Measurements from ENCODE around the gene GDE1. TPM values are rescaled to one million over a fixed set of nuclear protein-coding genes. Genes with fewer than 3 reads are reported as not detected.

Gene GDE1
- total and polyA plus RNA-seq, 5 experiments from 2014 or later = 20.9 to 27.4 (median 25.4) TPM

DNA sequence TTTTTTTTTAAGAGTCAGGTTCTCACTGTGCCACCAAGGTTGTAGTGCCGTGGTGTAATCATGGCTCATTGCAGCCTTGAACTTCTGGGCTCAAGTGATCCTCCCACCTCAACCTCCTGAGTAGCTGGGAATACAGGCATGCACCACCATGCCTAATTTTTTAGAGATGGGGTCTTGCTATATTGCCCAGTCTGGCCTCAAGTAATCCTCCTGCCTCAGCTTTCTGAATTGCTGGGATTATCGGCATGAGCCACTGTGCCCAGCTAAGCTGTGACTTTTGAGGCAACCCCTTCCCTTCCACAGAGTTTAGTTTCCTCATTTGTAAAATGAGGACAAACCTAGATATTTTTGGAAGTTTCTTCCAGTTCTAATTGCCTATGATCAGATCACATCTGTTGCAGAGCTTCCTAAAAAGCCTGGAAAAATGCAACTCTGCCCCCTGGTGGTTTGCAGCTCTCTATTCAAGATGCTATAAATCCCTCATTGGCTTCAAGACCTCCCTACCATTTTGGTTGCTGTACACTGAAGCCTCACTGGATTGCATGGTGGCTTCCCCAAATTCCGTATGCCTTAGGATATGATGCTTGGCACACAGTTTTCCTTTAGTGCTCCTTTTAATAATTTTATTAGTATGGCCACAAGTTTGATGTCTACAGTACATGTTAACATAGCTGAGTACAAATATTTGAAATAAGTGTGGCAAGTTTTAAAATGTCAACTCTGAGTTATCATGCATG lies 19.3 kb downstream of the GDE1 start:
- DNase-seq = peak; percentile 18 to 74 (median 48)
- POLR2A ChIA-PET = no interaction called here
- ATAC-seq = peak; percentile 60 to 65
- no peaks in the 10 kb centered on the region for H3K9me3 Mint-ChIP-seq
- H3K4me3 Mint-ChIP-seq = no peak overlapping the region
- H3K27ac Mint-ChIP-seq = peak overlapping the region in 1 of 10 donors; percentile 67
- no peaks in the 10 kb centered on the region for H3K4me1 Mint-ChIP-seq
- H3K27me3 Mint-ChIP-seq = no peaks in the 10 kb centered on the region
- peaks cover 6 to 84% (median 34%) of the 10 kb centered on the region in 3 donors for H3K36me3 Mint-ChIP-seq

DNA sequence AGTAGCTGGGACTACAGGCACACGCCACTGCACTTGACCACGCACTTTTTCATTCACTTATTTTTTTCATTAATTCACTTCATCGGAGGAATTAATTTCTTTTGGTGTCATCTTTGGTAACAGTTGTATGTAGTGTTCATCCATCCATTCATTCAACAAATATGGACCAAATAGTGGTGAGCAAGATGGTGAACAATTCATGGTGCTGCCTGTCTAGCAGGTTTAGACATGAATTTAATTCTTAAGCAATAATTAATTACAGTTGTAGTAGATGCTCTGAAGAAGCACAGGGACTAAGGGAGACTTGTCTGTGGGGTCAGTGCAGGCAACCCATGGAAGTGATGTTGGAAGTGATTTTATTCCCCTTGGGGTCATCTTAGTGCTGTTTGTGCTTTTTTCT lies 22.4 kb downstream of the GDE1 start:
- no peak overlapping the region for H3K27ac Mint-ChIP-seq
- no peak for ATAC-seq
- peaks cover 6 to 53% (median 23%) of the 10 kb centered on the region in 3 donors for H3K36me3 Mint-ChIP-seq
- H3K9me3 Mint-ChIP-seq = no peaks in the 10 kb centered on the region
- POLR2A ChIA-PET = no interaction called here
- DNase-seq = no peak
- H3K4me1 Mint-ChIP-seq = no peaks in the 10 kb centered on the region
- no peak overlapping the region for H3K4me3 Mint-ChIP-seq
- H3K27me3 Mint-ChIP-seq = no peaks in the 10 kb centered on the region

DNA sequence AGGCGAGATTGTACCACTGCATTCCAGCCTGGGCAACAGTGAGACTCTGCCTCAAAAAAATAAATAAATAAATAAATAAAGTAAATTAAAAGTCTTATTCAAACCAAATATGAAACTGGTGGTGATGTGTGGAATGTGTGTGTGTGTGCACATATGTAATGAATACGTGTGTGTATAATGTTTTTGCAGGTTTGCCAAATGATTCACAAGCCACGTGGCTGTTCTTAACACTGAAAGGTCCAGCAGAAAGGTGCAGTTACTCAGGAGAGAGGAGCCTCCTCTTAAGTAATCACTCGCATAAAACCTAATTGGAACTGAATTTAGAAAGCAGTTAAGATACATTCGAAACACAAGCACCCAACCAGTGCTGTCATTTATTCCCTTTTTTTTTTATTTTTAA lies 22.9 kb downstream of the GDE1 start:
- DNase-seq = no peak
- POLR2A ChIA-PET = no interaction called here
- H3K27ac Mint-ChIP-seq = no peak overlapping the region

DNA sequence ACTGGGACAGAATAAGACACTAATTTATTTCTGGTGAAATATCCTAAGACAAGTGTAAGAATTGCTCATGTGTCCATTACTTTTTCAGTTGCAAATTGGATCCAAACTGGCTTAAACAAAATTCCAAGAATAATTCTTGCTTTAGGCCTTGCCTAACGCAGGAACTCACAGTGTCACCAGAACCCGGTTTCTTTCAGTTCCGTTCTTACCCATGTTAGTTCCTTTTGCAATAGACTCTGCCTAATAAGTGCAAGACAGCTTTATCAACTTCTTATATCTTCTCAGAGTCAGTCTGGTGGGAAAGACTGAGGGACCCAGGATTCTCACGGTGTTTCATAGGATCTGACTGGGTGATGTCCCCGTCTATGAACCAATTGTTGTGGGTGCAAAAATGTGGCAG lies 24.7 kb downstream of the GDE1 start:
- ATAC-seq (no peak), DNase-seq (no peak)
- Mint-ChIP-seq H3K27ac (peak overlapping the region in 2 of 10 donors; percentile 21 to 58), H3K4me3 (no peak overlapping the region), H3K27me3 (no peaks in the 10 kb centered on the region), H3K9me3 (no peaks in the 10 kb centered on the region), H3K36me3 (peaks cover 6 to 34% (median 11%) of the 10 kb centered on the region in 3 donors), H3K4me1 (peaks cover 1 to 10% (median 9%) of the 10 kb centered on the region in 4 donors)
- POLR2A ChIA-PET = no interaction called here

More for the DNA sequence above, 22.9 kb downstream of the GDE1 start:
- peaks cover 1 to 3% (median 2%) of the 10 kb centered on the region in 4 donors for H3K4me1 Mint-ChIP-seq
- no peaks in the 10 kb centered on the region for H3K27me3 Mint-ChIP-seq
- H3K36me3 Mint-ChIP-seq = peaks cover 6 to 50% (median 22%) of the 10 kb centered on the region in 3 donors
- H3K9me3 Mint-ChIP-seq = no peaks in the 10 kb centered on the region
- H3K4me3 Mint-ChIP-seq = no peak overlapping the region
- no peak for ATAC-seq

DNA sequence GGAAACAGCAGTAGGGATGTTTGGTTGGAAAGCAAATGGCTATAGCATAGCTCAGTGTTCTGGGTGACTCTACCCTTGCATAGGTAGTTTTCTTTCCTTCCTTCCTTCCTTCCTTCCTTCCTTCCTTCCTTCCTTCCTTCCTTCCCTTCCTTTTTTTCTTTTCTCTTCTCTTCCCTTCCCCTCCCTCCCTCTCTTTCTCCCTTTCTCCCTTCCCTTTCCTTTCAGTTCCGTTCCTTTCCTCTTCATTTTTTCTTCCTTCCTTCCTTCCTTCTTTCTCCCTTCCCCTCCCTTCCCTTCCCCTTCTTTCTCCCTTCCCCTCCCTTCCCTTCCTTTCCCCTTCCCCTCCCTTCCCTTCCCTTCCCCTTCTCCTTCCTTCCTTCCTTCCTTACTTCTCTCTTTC lies 31.3 kb downstream of the GDE1 start:
- Mint-ChIP-seq H3K27me3 (no peaks in the 10 kb centered on the region), H3K9me3 (no peaks in the 10 kb centered on the region), H3K27ac (no peak overlapping the region), H3K4me1 (peaks cover 1 to 10% (median 9%) of the 10 kb centered on the region in 4 donors), H3K4me3 (no peak overlapping the region), H3K36me3 (peaks cover 0 to 4% (median 3%) of the 10 kb centered on the region in 3 donors)
- no peak for DNase-seq
- no peak for ATAC-seq
- POLR2A ChIA-PET = no interaction called here

DNA sequence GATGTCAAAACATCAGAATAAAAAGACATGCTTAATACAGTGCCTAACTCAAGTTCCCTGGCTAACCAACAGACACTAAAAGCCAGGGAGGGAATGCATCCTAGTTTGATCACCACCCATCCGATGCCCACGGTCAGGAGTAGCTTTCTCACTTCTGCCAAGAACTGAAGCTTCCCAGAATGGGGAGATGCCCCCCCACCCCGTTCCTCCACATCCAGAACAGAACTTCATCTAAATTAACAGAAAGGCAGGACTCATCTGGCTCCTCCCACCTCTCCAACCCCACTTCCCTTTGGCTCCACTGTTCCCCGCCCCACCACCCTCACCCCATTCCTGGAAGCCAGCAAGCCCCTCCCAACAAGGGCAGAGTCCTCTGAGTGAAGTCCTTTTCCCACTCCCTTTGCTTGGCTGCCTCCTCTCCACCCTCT lies 33.7 kb downstream of the GDE1 start:
- Mint-ChIP-seq H3K9me3 (no peaks in the 10 kb centered on the region), H3K27me3 (no peaks in the 10 kb centered on the region), H3K36me3 (peaks cover 0 to 3% (median 2%) of the 10 kb centered on the region in 3 donors), H3K27ac (no peak overlapping the region), H3K4me3 (no peak overlapping the region), H3K4me1 (no peaks in the 10 kb centered on the region)
- no peak for DNase-seq
- POLR2A ChIA-PET = no interaction called here
- no peak for ATAC-seq

DNA sequence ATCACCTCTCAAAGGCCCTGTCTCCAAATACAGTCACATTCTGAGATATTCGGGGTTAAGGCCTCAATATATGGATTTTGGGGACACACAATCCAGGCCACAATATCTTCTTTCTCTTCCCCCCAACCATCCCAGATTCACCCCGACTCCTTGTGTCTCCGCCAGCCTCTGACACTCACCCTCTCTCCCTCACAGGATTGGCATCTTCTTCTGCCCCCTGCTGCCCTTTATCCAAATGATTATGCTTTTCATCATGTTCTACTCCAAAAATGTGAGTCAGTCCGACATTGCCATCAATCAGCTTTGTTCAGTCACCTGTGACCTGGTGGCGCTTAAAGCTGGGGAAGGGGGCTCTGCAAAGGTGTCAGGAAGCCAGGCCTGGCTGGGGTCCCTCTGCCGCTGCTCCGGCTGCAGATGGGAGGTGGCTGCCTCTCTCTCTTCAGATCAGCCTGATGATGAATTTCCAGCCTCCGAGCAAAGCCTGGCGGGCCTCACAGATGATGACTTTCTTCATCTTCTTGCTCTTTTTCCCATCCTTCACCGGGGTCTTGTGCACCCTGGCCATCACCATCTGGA lies 35.1 kb downstream of the GDE1 start:
- Mint-ChIP-seq H3K27ac (no peak overlapping the region), H3K27me3 (no peaks in the 10 kb centered on the region), H3K4me3 (no peak overlapping the region), H3K4me1 (no peaks in the 10 kb centered on the region), H3K36me3 (peaks cover 0 to under 1% (median 0%) of the 10 kb centered on the region in 3 donors), H3K9me3 (peaks cover 0 to 2% (median 0%) of the 10 kb centered on the region in 9 donors)
- POLR2A ChIA-PET = no interaction called here
- ATAC-seq = no peak
- no peak for DNase-seq

DNA sequence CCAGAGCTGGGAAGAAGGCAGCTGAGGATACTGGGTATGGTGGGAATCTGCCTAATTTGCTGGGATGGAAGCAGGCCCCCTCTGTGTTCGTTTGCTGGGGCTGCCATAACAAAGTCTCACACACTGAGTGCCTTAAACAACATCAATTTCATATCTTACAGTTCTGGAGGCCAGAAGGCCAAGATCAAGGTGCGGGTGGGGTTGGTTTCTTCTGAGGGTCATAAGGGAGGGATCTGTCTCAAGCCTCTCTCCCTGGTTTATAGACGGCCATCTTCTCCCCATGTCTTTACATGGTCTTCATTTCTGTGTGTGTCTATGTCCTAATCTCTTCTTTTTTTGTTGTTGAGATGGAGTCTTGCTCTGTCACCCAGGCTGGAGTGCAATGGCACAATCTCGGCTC lies 35.8 kb downstream of the GDE1 start:
- Mint-ChIP-seq H3K4me3 (no peak overlapping the region), H3K27me3 (no peaks in the 10 kb centered on the region), H3K36me3 (no peaks in the 10 kb centered on the region), H3K27ac (no peak overlapping the region), H3K4me1 (no peaks in the 10 kb centered on the region), H3K9me3 (peaks cover 0 to 2% (median 0%) of the 10 kb centered on the region in 9 donors)
- POLR2A ChIA-PET = no interaction called here
- ATAC-seq (no peak), DNase-seq (no peak)

DNA sequence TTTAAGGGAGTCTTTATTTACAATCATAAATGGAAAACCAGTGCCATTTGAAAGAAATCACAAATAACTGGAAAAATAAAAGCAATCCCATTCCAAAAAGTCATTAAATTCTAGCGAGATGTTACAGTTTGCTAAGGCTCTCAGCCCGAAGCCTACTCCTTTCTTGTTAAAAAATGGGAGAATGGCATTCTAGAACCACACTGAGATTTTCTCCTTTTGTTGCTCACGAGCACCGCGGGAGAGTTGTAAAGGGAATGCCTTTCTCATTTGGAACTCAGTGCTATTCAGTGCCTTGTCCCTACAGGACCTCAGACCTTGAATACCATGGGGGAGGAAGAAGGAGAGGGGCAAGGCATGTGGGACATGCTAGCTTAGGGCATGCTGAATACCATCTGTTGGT lies 36.3 kb downstream of the GDE1 start:
- no peaks in the 10 kb centered on the region for H3K36me3 Mint-ChIP-seq
- H3K27me3 Mint-ChIP-seq = no peaks in the 10 kb centered on the region
- DNase-seq (no peak), ATAC-seq (no peak)
- H3K4me1 Mint-ChIP-seq = no peaks in the 10 kb centered on the region
- POLR2A ChIA-PET = no interaction called here
- H3K4me3 Mint-ChIP-seq = peak overlapping the region in 1 of 10 donors; percentile 29
- H3K9me3 Mint-ChIP-seq = peaks cover 0 to 2% (median 0%) of the 10 kb centered on the region in 9 donors
- H3K27ac Mint-ChIP-seq = no peak overlapping the region

DNA sequence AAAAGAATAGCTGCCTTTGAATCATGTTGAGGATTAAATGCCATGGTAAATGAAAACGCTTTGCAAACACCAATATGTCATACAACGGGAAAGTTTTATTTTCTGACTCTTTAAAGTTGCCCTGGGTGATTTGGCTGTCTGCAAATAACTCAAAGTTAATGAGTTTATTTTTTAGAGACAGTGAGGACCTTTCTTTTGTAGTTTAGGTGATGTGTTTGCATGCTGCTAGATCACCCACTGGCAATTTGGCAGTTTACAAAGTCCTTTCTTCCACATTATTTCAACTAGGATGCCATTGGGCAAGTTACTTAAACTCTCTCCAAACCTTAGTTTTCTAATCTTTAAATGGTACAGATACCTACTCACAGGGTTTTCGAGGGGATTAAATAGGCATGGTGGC lies 37.8 kb downstream of the GDE1 start:
- H3K4me1 Mint-ChIP-seq = no peaks in the 10 kb centered on the region
- H3K27ac Mint-ChIP-seq = no peak overlapping the region
- POLR2A ChIA-PET = no interaction called here
- DNase-seq (no peak), ATAC-seq (no peak)
- peaks cover 0 to 4% (median under 1%) of the 10 kb centered on the region in 5 donors for H3K27me3 Mint-ChIP-seq
- H3K4me3 Mint-ChIP-seq = no peak overlapping the region
- H3K36me3 Mint-ChIP-seq = no peaks in the 10 kb centered on the region
- H3K9me3 Mint-ChIP-seq = peaks cover 0 to 2% (median 0%) of the 10 kb centered on the region in 9 donors

DNA sequence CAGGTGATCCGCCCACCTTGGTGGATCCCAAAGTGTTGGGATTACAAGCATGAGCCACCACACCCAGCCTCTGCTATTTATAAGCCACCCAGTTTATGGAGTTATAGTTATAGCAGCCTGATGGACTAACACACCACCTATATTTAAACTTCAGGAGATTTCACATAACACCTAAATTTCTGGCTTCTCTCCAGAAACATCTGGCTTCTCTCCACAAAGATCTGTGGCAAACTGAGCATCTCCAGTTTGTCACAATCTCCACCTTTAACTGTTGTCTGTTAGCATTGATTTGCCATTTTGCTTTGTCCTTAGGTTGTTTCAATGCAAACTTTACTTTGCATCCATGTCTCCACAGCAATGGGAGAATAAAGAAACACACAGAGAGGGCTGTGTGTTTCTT lies 39.6 kb downstream of the GDE1 start:
- peaks cover 0 to 2% (median 0%) of the 10 kb centered on the region in 9 donors for H3K9me3 Mint-ChIP-seq
- ATAC-seq = no peak
- no peak overlapping the region for H3K27ac Mint-ChIP-seq
- POLR2A ChIA-PET = no interaction called here
- no peak overlapping the region for H3K4me3 Mint-ChIP-seq
- H3K27me3 Mint-ChIP-seq = peaks cover 0 to 16% (median 10%) of the 10 kb centered on the region in 5 donors
- H3K4me1 Mint-ChIP-seq = no peaks in the 10 kb centered on the region
- H3K36me3 Mint-ChIP-seq = no peaks in the 10 kb centered on the region
- no peak for DNase-seq

DNA sequence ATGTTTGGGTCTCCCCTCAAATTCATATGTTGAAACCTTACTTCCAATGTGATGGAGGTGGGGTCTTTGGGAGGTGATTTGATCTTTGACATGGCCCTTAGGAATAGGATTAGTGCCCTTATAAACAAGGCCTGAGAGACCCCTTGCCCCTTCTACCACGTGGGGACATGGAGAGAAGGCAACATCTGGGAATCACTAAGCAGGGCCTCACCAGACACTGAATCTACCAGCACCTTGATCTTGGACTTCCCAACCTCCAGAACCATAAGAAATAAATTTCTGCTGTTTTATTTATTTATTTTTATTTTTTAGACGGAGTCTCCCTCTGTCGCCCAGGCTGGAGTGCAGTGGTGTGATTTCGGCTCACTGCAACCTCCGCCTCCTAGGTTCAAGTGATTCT lies 40.1 kb downstream of the GDE1 start:
- Mint-ChIP-seq H3K27me3 (peaks cover 0 to 16% (median 10%) of the 10 kb centered on the region in 5 donors), H3K36me3 (no peaks in the 10 kb centered on the region), H3K9me3 (peaks cover 0 to 2% (median 0%) of the 10 kb centered on the region in 9 donors), H3K27ac (no peak overlapping the region), H3K4me1 (no peaks in the 10 kb centered on the region), H3K4me3 (no peak overlapping the region)
- no peak for DNase-seq
- POLR2A ChIA-PET = no interaction called here
- no peak for ATAC-seq

DNA sequence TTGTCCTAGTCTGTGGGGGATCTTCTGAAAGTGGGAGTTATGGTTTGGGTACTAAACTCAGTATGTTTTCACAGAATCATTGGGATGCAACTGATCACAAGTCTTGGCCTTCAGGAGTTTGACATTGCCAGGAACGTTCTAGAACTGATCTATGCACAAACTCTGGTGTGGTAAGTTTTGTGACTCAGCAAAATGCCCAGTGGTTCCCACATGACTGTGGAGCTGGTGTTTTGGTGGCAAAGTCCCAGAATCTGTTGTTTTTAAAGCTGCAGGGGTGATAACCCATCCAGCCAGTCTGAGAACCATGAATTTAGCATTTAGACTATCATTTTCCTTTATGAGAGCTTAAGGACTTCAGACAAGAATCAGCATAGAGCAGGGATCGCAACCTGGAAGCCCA lies 40.6 kb downstream of the GDE1 start:
- DNase-seq (no peak), ATAC-seq (no peak)
- no peak overlapping the region for H3K27ac Mint-ChIP-seq
- POLR2A ChIA-PET = no interaction called here
- peaks cover 0 to 2% (median 0%) of the 10 kb centered on the region in 9 donors for H3K9me3 Mint-ChIP-seq
- H3K4me3 Mint-ChIP-seq = no peak overlapping the region
- no peaks in the 10 kb centered on the region for H3K4me1 Mint-ChIP-seq
- peaks cover 3 to 16% (median 10%) of the 10 kb centered on the region in 5 donors for H3K27me3 Mint-ChIP-seq
- no peaks in the 10 kb centered on the region for H3K36me3 Mint-ChIP-seq

All from naive thymus-derived CD8-positive, alpha-beta T cell (primary cell).